ENCODE measurements around the gene CCNYL1.

Gene CCNYL1

GRCh38 chr2:207768866-207769596 lies 57.6 kb downstream of the CCNYL1 start:
- no peaks in the 10 kb centered on the region for H3K36me3 ChIP-seq
- H3K9me3 ChIP-seq, result no peaks in the 10 kb centered on the region
- no peaks in the 10 kb centered on the region for H3K27me3 ChIP-seq
- TF ChIP-seq, protein P1, sequence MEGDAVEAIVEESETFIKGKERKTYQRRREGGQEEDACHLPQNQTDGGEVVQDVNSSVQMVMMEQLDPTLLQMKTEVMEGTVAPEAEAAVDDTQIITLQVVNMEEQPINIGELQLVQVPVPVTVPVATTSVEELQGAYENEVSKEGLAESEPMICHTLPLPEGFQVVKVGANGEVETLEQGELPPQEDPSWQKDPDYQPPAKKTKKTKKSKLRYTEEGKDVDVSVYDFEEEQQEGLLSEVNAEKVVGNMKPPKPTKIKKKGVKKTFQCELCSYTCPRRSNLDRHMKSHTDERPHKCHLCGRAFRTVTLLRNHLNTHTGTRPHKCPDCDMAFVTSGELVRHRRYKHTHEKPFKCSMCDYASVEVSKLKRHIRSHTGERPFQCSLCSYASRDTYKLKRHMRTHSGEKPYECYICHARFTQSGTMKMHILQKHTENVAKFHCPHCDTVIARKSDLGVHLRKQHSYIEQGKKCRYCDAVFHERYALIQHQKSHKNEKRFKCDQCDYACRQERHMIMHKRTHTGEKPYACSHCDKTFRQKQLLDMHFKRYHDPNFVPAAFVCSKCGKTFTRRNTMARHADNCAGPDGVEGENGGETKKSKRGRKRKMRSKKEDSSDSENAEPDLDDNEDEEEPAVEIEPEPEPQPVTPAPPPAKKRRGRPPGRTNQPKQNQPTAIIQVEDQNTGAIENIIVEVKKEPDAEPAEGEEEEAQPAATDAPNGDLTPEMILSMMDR (IDR thresholded peaks at IDR 0.05; ENCODE audit: low read depth, low read length), result no peak
- peak; percentile 44 for DNase-seq
- peak overlapping the region; percentile 84 for H3K4me3 ChIP-seq (ENCODE audit: low read depth, low read length)
- no peaks in the 10 kb centered on the region for H3K4me1 ChIP-seq

DNA sequence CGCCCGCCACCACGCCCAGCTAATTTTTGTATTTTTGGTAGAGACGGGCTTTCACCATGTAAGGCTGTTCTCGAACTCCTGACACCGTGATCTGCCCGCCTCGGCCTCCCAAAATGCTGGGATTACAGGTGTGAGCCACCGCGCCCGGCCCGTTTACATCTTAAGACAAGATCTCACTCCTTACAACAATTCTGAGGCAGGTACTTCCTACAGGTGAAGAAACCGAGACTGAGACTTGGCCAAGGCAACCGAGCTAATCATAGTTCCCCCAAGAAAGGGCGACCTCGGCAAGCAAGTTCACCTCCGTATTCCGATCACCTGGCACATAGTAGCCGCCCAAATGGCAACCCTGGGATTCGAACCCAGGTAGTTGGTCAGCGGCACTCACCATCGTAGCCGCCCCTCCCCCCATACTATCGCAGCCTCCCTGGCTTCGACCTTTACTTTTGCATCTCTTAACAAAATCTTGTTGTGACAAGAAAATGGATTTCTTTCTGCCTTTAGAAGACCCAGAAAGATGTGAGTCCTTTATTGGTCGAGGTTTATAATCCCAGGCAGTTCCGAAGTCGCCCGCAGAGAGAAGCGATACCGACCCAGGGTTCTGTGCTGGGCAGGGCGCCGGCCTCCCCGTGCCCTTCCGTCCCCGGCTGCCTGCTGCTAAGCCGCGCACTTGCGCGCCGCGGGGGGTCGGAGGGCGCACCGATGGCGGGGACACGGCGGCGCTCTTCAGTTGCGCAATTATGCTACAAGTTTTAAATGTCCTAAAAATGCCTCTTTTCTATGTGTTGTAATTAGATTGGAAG lies 59.4 kb downstream of the CCNYL1 start:
- H3K27me3 ChIP-seq, result no peaks in the 10 kb centered on the region
- no peak for DNase-seq
- H3K9me3 ChIP-seq, result no peaks in the 10 kb centered on the region
- no peaks in the 10 kb centered on the region for H3K4me1 ChIP-seq
- no peaks in the 10 kb centered on the region for H3K36me3 ChIP-seq
- TF ChIP-seq, protein P1 (IDR thresholded peaks at IDR 0.05; ENCODE audit: low read depth, low read length), result no peak
- H3K4me3 ChIP-seq (ENCODE audit: low read depth, low read length), result no peak overlapping the region

- no peaks in the 10 kb centered on the region for H3K27me3 ChIP-seq
- TF ChIP-seq, protein P1 (IDR thresholded peaks at IDR 0.05; ENCODE audit: low read depth, low read length), result no peak
- DNase-seq, result no peak
- no peaks in the 10 kb centered on the region for H3K4me1 ChIP-seq
- no peaks in the 10 kb centered on the region for H3K36me3 ChIP-seq
- no peaks in the 10 kb centered on the region for H3K9me3 ChIP-seq
- H3K4me3 ChIP-seq (ENCODE audit: low read depth, low read length), result no peak overlapping the region
These were observed 60.0 kb downstream of the CCNYL1 start for GRCh38 chr2:207771421-207771820.

DNA sequence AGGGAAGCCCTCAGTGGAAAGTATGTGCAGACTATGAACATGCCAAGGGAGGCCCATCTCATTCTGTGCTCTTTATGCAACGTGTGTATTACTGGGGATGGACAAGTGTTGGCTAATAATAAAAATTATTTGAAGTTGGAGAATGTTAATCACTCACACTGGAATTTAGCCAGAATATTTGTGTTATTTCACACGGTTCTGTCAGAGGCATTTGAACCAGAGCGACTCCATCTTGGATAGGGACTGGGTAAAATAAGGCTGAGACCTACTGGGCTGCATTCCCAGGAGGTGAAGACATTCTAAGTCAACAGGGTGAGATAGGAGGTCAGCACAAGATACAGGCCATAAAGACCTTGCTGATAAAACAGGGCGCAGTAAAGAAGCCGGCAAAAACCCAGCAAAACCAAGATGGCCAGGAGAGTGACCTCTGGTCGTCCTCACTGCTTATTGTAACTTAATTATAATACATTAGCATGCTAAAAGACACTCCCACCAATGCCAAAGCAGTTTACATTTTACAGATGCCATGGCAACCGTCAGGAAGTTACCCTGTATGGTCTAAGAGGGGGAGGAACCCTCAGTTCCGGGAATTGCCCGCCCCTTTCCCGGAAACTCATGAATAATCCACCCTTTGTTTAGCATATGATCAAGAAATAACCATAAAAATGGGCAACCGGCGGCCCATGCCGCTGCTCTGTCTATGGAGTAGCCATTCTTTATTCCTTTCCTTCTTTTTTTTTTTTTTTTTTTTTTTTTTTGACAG lies 60.8 kb downstream of the CCNYL1 start:
- no peak for DNase-seq
- TF ChIP-seq, protein P1 (IDR thresholded peaks at IDR 0.05; ENCODE audit: low read depth, low read length), result no peak
- no peaks in the 10 kb centered on the region for H3K27me3 ChIP-seq
- no peaks in the 10 kb centered on the region for H3K36me3 ChIP-seq
- H3K4me3 ChIP-seq (ENCODE audit: low read depth, low read length), result no peak overlapping the region
- H3K9me3 ChIP-seq, result no peaks in the 10 kb centered on the region
- no peaks in the 10 kb centered on the region for H3K4me1 ChIP-seq

GRCh38 chr2:207772844-207773205 lies 61.4 kb downstream of the CCNYL1 start:
- Histone ChIP-seq H3K4me1 (no peaks in the 10 kb centered on the region), H3K36me3 (no peaks in the 10 kb centered on the region), H3K4me3 (ENCODE audit: low read depth, low read length) (no peak overlapping the region), H3K9me3 (no peaks in the 10 kb centered on the region), H3K27me3 (no peaks in the 10 kb centered on the region)
- TF ChIP-seq, protein P1 (IDR thresholded peaks at IDR 0.05; ENCODE audit: low read depth, low read length), result no peak
- DNase-seq, result no peak
